Adrenal gland (tissue), 12 donors: ENCODE measurements around the gene SMPD4. TPM values are rescaled to one million over a fixed set of nuclear protein-coding genes. Genes with fewer than 3 reads are reported as not detected.
"Not testable (repeated sequence)": the region's sequence is repeated elsewhere in the genome, so short reads cannot be mapped to it uniquely, and the experiment has no call there.

Experiments
- DNase-seq, 7 donors: peaks; one replicate each; pipeline ENCODE4 v3.0.0-alpha.2; 2019 to 2020
- H3K27ac ChIP-seq, 5 donors: fragments of 200-600 bp; sonication (generic) in 4 of 5; 1 replicate in 3 of 5; 2 replicates in 2 of 5; pipeline versions ENCODE4 v1.5.1 to v1.8.0; 2016 to 2020; ENCODE audit warnings: mild to moderate bottlenecking in 1 of 5
- H3K27me3 ChIP-seq: fragments of 200-600 bp; 2 replicates; pipeline ENCODE4 v1.8.0; 2021
- H3K36me3 ChIP-seq, 2 donors: fragments of 200-600 bp; replicated peaks in 1 of 2; 1 replicate in 1 of 2; 2 replicates in 1 of 2; pipeline versions ENCODE4 v1.5.1 to v1.8.0; 2018 to 2022
- H3K4me1 ChIP-seq, 2 donors: fragments of 200-600 bp; replicated peaks in 1 of 2; 1 replicate in 1 of 2; 2 replicates in 1 of 2; pipeline versions ENCODE4 v1.5.1 to v1.8.0; 2018 to 2021
- H3K4me3 ChIP-seq, 4 donors: fragments of 200-600 bp; sonication (generic) in 3 of 4; one replicate each; pipeline ENCODE4 v1.5.1; 2016 to 2018
- H3K9me3 ChIP-seq, 3 donors: fragments of 200-600 bp; sonication (generic) in 1 of 3; replicated peaks in 1 of 3; 1 replicate in 2 of 3; 2 replicates in 1 of 3; pipeline versions ENCODE4 v1.5.1 to v1.8.0; 2016 to 2021
- POLR2A ChIP-seq, 2 donors: fragments of 450-650 bp; IDR thresholded peaks; one replicate each; pipeline ENCODE4 v1.6.1; 2017; ENCODE audit warnings: antibody characterized with exemption in 2 of 2, mild to moderate bottlenecking in 2 of 2, moderate library complexity in 1 of 2
- WGBS, 4 donors: extraction: QIAGEN DNeasy Blood & Tissue Kit in 2 of 4; methylation state at CpG; one replicate each; pipeline versions ENCODE4 v1.1.5 to v1.1.7; 2013 to 2017; 5-methylcytosine and 5-hydroxymethylcytosine counted together
- intact Hi-C, 2 donors: fragments of 100-400 bp; cut with DNase I; formaldehyde crosslinking; loops; one replicate each; pipeline versions ENCODE4 v1.14.1 to v1.15.0; 2022 to 2023
- polyA plus RNA-seq, 3 donors: library from polyadenylated mRNA; stranded (reverse); fragments of 200-250 nt in 2 of 3; fragments of 350-450 nt in 1 of 3; fragmentation: Illumina TruSeq in 1 of 3; extraction: RNeasy Lipid Tissue Mini Kit (QIAGEN cat#74804) in 1 of 3; gene quantifications; one replicate each; pipeline ENCODE4 v1.2.3, GENCODE V29; 2013 to 2014
- total RNA-seq, 9 donors: library from RNA; depleted of rRNA in 4 of 9; stranded (reverse); fragments of >200 nt in 4 of 9; fragments of 120-200 nt in 1 of 9; fragmentation: NEBNext Ultra II Directional in 1 of 9; extraction: Animal tissue kit (Norgen Biotek cat#: 25700) in 1 of 9; gene quantifications; one replicate each; pipeline versions ENCODE4 v1.1.0 to v1.2.4, GENCODE V29; 2013 to 2023
- TF ChIP-seq, protein P1 (sequence below), 6 experiments: fragments of 450-650 bp in 4 of 6; fragments of 200-600 bp in 2 of 6; sonication (generic) in 1 of 6; IDR thresholded peaks; 1 replicate in 5 of 6; 2 replicates in 1 of 6; pipeline versions ENCODE4 v1.5.1 to v1.8.0; 2016 to 2021; ENCODE audit warnings: antibody characterized with exemption in 6 of 6, mild to moderate bottlenecking in 2 of 6, moderate library complexity in 1 of 6
- donor health status: healthy with polysubstance abuse.
- donor health status: Bipolar disorder and iron deficiency.
- donor health status: DM: yes; HTN: yes; CAD: no.
- donor health status: DM: no; HTN: no; CAD: no.
- donor health status: DM: no; HTN: no; CAD: no.
- donor health status: DM: yes; HTN: yes; CAD: no.

The SMPD4 gene
- total and polyA plus RNA-seq, 12 donors: 23.7 to 94.4 (median 37.7) TPM

DNA sequence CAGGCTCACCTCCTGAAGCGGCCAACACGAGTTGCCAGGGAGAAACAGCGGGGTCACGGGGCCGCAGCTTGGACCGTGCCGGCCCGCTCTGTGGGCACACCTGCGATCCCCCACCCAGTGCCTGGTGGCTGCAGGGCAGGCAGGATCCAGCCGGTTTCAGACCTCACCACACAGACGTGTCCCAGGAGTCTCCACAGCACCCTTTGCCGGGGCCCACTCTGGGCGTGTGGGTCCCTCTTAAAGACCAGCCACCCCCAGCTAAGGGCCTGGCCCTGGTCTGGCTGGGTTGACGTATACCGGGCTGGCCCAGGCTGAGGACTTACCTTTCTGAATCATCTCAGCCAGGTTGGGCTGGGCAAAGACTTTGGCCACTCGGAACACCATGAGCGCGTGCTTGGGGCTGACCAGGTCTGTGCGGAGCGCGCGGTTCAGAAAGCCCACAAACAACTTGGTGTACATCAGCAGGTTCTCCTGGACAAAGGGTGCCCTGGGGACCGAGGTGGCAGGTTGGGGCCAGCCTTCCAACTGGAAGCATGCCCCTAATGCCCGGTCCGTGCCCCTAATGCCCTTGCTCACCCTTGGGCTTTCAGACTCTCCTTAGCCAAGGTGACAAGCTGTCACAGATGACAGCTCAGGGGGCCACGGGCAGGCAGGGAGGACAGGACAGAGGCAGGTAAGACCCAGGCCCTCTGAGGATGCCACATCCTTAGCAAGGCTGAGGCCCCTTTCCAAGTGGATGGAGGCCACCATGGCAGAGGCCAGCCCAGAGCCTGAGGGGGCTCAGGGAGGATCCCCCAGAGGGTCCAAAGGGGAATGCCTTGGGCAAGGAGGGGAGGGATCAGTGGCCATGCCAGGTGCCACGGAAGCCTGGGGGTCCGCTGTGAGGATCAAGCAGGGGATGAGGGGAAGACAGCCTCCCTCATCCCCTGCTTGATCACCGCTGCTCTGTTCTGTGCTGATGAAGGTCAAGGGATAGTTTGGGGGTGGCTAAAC lies 26.3 kb downstream of the SMPD4 start:
- WGBS, 4 donors: 92 to 95% (median 95%) methylated on average over 6 to 29 of the region's 29 CpGs
- H3K4me1 ChIP-seq: no peaks in the 10 kb centered on the region
- peaks cover 0 to 18% of the 10 kb centered on the region in 2 donors for H3K36me3 ChIP-seq
- H3K4me3 ChIP-seq: no peak overlapping the region
- no peaks in the 10 kb centered on the region for H3K9me3 ChIP-seq
- TF ChIP-seq POLR2A (IDR thresholded peaks at IDR 0.05): no peak
- TF ChIP-seq, protein P1, sequence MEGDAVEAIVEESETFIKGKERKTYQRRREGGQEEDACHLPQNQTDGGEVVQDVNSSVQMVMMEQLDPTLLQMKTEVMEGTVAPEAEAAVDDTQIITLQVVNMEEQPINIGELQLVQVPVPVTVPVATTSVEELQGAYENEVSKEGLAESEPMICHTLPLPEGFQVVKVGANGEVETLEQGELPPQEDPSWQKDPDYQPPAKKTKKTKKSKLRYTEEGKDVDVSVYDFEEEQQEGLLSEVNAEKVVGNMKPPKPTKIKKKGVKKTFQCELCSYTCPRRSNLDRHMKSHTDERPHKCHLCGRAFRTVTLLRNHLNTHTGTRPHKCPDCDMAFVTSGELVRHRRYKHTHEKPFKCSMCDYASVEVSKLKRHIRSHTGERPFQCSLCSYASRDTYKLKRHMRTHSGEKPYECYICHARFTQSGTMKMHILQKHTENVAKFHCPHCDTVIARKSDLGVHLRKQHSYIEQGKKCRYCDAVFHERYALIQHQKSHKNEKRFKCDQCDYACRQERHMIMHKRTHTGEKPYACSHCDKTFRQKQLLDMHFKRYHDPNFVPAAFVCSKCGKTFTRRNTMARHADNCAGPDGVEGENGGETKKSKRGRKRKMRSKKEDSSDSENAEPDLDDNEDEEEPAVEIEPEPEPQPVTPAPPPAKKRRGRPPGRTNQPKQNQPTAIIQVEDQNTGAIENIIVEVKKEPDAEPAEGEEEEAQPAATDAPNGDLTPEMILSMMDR (IDR thresholded peaks at IDR 0.05): no peak
- no peaks in the 10 kb centered on the region for H3K27me3 ChIP-seq
- no peak overlapping the region for H3K27ac ChIP-seq
- no peak for DNase-seq
- intact Hi-C loops: no loop called here

DNA sequence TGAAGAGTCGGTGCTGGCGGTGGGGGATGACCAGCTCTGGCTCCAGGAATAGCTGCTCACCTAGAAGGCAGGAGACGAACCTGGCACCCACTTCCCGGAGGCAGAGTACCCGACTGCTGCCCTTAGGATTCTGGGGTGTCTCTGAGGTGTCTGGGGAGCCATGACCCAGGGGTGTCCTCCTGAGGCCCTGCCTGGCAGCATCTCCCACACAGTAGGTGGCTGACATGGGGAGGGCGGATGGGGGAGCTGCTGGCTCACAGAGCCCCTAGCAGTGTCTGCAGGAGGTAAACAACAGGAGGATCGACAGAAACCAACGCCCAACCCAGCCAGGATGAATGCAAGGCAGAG lies 27.0 kb downstream of the SMPD4 start:
- 91 to 100% (median 96%) methylated on average over 1 to 7 of the region's 8 CpGs; no CpG with 5 or more reads in 1 of the 4 donors for WGBS, 4 donors
- DNase-seq, H3K4me1 ChIP-seq, H3K27ac ChIP-seq, H3K27me3 ChIP-seq, H3K9me3 ChIP-seq, intact Hi-C loops, H3K4me3 ChIP-seq: not testable (repeated sequence)
- peaks cover 0 to 18% of the 10 kb centered on the region in 2 donors for H3K36me3 ChIP-seq

DNA sequence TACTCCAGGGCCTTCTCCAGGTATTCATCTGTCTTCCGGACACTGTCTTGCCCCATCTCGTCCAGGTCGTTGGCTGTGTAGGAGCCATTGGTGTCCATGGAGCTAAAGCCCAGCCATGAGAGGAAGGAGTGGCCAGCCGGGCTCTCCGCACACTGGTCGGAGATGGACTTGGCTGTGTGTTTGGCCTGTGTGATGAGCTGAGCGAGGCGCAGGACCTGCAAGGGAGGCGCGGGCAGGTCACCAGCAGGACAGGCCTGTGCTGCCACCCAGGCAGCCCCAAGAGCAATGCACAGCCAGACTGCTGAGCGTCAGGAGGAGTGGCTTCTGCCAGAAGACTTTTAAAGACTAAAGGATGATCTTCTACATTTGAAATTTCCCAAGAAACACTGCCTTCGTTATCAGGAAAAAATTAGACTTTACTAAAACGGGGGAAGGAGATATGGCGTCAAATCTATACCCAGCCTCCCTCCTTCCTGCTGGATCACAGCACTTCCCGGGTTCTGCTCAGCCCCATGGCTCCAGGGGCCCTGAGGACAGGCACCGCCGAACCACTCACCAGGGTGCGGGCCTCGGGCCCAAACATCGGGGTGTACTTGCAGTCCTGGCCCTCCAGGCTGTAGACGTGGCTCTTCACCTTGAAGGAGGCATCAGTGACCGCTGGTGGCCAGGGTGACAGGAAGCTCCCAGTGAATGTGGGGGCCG lies 27.5 kb downstream of the SMPD4 start:
- H3K4me3 ChIP-seq, intact Hi-C loops, H3K9me3 ChIP-seq, H3K4me1 ChIP-seq, H3K27me3 ChIP-seq, H3K27ac ChIP-seq, DNase-seq: not testable (repeated sequence)
- H3K36me3 ChIP-seq: peaks cover 0 to 18% of the 10 kb centered on the region in 2 donors
- 89 to 97% (median 93%) methylated on average over 11 to 22 of the region's 23 CpGs for WGBS, 4 donors

DNA sequence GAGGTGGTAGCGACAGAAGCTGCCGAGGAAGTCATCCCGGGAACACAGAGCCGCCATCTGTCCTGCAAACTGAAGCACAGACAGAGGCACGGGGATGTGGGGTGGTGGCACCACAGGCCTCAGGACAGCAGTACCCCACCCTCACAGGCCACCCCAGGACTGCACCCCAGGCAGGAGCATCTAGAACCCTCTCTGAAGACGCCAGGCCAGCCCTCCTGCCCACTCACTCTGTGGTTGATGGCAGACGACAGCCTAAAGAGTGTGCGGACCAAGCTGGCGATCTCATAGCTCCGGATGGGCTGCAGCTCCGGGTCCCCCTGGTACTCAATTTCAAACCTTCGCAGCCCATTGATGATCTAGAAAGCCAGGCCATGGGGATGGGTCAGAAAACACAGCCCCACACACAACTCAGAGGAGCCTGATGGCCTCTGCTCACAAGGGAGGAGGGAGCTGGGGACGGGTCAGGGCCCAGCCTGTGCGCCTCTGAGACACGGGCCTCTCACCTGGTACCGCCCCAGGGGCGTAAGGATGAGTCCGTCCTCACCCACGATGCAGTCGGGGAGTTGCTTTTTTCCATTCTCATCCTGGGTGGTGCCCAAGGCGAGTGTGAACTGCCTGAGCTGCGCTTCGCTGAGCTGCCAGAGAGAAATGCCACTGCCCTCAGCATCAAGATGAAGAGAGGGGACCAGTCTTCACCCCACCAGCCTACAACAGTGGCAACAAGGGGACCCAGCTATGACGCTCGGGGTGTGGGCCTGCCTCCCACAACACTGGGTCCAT lies 28.4 kb downstream of the SMPD4 start:
- H3K4me1 ChIP-seq: no peaks in the 10 kb centered on the region
- intact Hi-C loops: no loop called here
- TF ChIP-seq, protein P1 (IDR thresholded peaks at IDR 0.05): no peak
- no peak for TF ChIP-seq POLR2A (IDR thresholded peaks at IDR 0.05)
- H3K4me3 ChIP-seq: no peak overlapping the region
- H3K36me3 ChIP-seq: peaks cover 0 to 18% of the 10 kb centered on the region in 2 donors
- no peak for DNase-seq
- no peaks in the 10 kb centered on the region for H3K27me3 ChIP-seq
- no peak overlapping the region for H3K27ac ChIP-seq
- no peaks in the 10 kb centered on the region for H3K9me3 ChIP-seq
- WGBS, 4 donors: 89 to 95% (median 93%) methylated on average over 9 to 25 of the region's 25 CpGs

DNA sequence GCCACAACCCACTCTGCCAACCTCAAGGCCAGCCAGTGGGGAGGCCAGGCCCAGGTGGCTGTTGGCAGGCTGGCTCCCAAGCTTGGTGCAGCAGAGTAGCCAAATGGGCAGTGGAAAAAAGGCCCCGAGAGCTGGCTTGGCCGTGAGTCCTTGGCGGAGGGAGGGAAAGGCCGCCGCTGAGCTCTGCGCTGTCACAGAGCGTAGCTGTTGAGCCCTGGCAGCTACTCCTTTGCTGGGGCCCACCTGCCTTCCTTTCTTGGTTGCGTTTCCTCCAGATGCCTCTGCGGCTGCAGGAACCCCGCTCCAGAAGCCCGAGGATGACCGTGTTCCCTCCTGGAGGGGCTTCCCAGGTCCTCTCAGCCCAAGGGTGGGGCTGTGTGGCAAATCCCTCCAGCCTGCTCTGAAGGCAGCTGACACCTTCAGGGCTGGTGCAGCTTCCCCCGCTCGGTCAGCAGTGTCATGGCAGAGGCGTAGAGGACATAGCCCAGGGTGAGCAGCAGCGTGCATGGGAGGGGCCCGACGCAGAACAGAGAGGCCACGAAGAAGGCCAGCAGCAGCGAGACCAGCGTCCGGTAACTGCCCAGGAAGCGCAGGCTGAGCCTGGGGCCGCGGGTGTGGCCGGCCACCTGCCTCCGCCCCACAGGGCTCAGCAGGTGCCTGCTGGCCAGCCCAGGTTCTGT lies 29.1 kb downstream of the SMPD4 start:
- H3K36me3 ChIP-seq: peaks cover 0 to 18% of the 10 kb centered on the region in 2 donors
- intact Hi-C loops, H3K4me1 ChIP-seq, H3K27me3 ChIP-seq, H3K4me3 ChIP-seq, H3K27ac ChIP-seq, H3K9me3 ChIP-seq: not testable (repeated sequence)
- 82 to 90% (median 87%) methylated on average over 5 to 23 of the region's 27 CpGs for WGBS, 4 donors
- peak in 2 of 7 donors; percentile 4 to 21 for DNase-seq

DNA sequence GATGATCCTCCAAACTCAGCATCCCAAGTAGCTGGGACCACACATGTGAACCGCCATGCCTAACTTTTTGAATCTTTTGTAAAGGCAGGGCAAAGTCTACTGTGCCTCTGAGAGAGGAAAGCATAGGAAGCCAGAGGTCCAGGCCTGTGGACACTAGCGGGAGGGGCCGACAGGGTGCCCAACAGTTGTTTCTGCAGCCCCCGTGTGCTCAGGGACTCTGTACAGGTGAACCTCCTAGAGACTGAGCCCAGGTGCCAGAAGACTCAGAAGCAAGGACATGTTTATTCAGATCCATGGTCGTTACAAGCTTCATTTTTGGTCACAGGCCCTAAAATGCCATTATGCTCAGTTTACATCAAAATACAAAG lies 30.3 kb downstream of the SMPD4 start:
- H3K4me3 ChIP-seq, H3K4me1 ChIP-seq, DNase-seq, H3K27me3 ChIP-seq, intact Hi-C loops, H3K27ac ChIP-seq, H3K9me3 ChIP-seq: not testable (repeated sequence)
- WGBS, 4 donors: 70 to 78% (median 73%) methylated on average over 5 of the region's 5 CpGs; no CpG with 5 or more reads in 1 of the 4 donors
- H3K36me3 ChIP-seq: peaks cover 0 to 18% of the 10 kb centered on the region in 2 donors
